H9 (cell line): Measurements from ENCODE around the gene LARP7. TPM values are rescaled to one million over a fixed set of nuclear protein-coding genes. Genes with fewer than 3 reads are reported as not detected.

Experiments
- DNase-seq: peaks from one replicate; pipeline ENCODE4 v3.0.0-alpha.2; 2017
- H2AFZ ChIP-seq: one replicate; pipeline ENCODE4 v1.6.1; 2013; ENCODE audit warnings: mild to moderate bottlenecking, low read length, control low read depth, moderate library complexity
- H2AK5ac ChIP-seq: 2 replicates; pipeline ENCODE4 v1.6.1; 2013; ENCODE audit warnings: low read length, control low read depth, mixed read lengths; ENCODE audit not compliant: insufficient read length
- H2BK120ac ChIP-seq: one replicate; pipeline ENCODE4 v1.6.1; 2013; ENCODE audit warnings: low read depth, mild to moderate bottlenecking, low read length, control low read depth, inconsistent platforms; ENCODE audit not compliant: poor library complexity, severe bottlenecking
- H2BK12ac ChIP-seq: 2 replicates; pipeline ENCODE4 v1.6.1; 2013; ENCODE audit warnings: low read length, control low read depth, mixed read lengths, low read depth; ENCODE audit not compliant: insufficient read length
- H2BK15ac ChIP-seq: 2 replicates; pipeline ENCODE4 v1.6.1; 2013; ENCODE audit warnings: low read depth, low read length, control low read depth
- H2BK20ac ChIP-seq: one replicate; pipeline ENCODE4 v1.6.1; 2013; ENCODE audit warnings: low read depth, mild to moderate bottlenecking, low read length, control low read depth, inconsistent platforms; ENCODE audit not compliant: poor library complexity, severe bottlenecking
- H2BK5ac ChIP-seq: 2 replicates; pipeline ENCODE4 v1.6.1; 2013; ENCODE audit warnings: low read length, control low read depth, mixed read lengths; ENCODE audit not compliant: insufficient read length
- H3K14ac ChIP-seq: 2 replicates; pipeline ENCODE4 v1.6.1; 2013; ENCODE audit warnings: low read length, control low read depth; ENCODE audit not compliant: insufficient read depth
- H3K18ac ChIP-seq: 2 replicates; pipeline ENCODE4 v1.6.1; 2013; ENCODE audit warnings: low read depth, mild to moderate bottlenecking, mixed read lengths, low read length, control low read depth; ENCODE audit not compliant: insufficient read length
- H3K23ac ChIP-seq: 2 replicates; pipeline ENCODE4 v1.6.1; 2013; ENCODE audit warnings: low read length, control low read depth, mixed read lengths, low read depth; ENCODE audit not compliant: insufficient read length
- H3K23me2 ChIP-seq: 2 replicates; pipeline ENCODE4 v1.6.1; 2013; ENCODE audit warnings: low read depth, mild to moderate bottlenecking, mixed read lengths, low read length, control low read depth; ENCODE audit not compliant: insufficient read length, poor library complexity, severe bottlenecking
- H3K27ac ChIP-seq: 2 replicates; pipeline ENCODE4 v1.5.1; 2013; ENCODE audit warnings: low read length, control low read depth, mixed read lengths, low read depth; ENCODE audit not compliant: insufficient read length
- H3K27me3 ChIP-seq: 2 replicates; pipeline ENCODE4 v1.6.1; 2013; ENCODE audit warnings: low read length, control low read depth, inconsistent platforms; ENCODE audit not compliant: insufficient read depth
- H3K4ac ChIP-seq: 2 replicates; pipeline ENCODE4 v1.6.1; 2013; ENCODE audit warnings: low read depth, mild to moderate bottlenecking, control low read depth, inconsistent platforms, low read length, moderate library complexity
- H3K4me1 ChIP-seq: 2 replicates; pipeline ENCODE4 v1.6.1; 2013; ENCODE audit warnings: low read length, control low read depth, inconsistent platforms; ENCODE audit not compliant: insufficient read depth
- H3K4me2 ChIP-seq: 2 replicates; pipeline ENCODE4 v1.6.1; 2013; ENCODE audit warnings: low read length, control low read depth, mixed read lengths; ENCODE audit not compliant: insufficient read length, insufficient read depth
- H3K56ac ChIP-seq: 2 replicates; pipeline ENCODE4 v1.6.1; 2013; ENCODE audit warnings: low read depth, mild to moderate bottlenecking, mixed read lengths, low read length, control low read depth; ENCODE audit not compliant: insufficient read length
- H3K79me1 ChIP-seq: 2 replicates; pipeline ENCODE4 v1.6.1; 2013; ENCODE audit warnings: low read depth, mild to moderate bottlenecking, moderate library complexity, low read length, control low read depth, inconsistent platforms; ENCODE audit not compliant: insufficient read depth, poor library complexity, severe bottlenecking
- H3K79me2 ChIP-seq: 2 replicates; pipeline ENCODE4 v1.6.1; 2013; ENCODE audit warnings: low read length, control low read depth, inconsistent platforms; ENCODE audit not compliant: insufficient read depth
- H3K9ac ChIP-seq: 2 replicates; pipeline ENCODE4 v1.6.1; 2013; ENCODE audit warnings: low read length, control low read depth, mixed read lengths; ENCODE audit not compliant: insufficient read length; ENCODE audit errors: extremely low read depth
- H3K9me3 ChIP-seq: one replicate; pipeline ENCODE4 v1.6.1; 2013; ENCODE audit warnings: low read depth, low read length, inconsistent platforms; ENCODE audit not compliant: control insufficient read depth
- H3T11ph ChIP-seq: one replicate; pipeline ENCODE4 v1.6.1; 2013; ENCODE audit warnings: mild to moderate bottlenecking, low read length, control low read depth, inconsistent platforms
- H4K20me1 ChIP-seq: one replicate; pipeline ENCODE4 v1.6.1; 2013; ENCODE audit not compliant: control insufficient read depth, insufficient read length, insufficient read depth
- H4K5ac ChIP-seq: 2 replicates; pipeline ENCODE4 v1.6.1; 2013; ENCODE audit warnings: low read depth, mild to moderate bottlenecking, mixed read lengths, low read length, control low read depth; ENCODE audit not compliant: insufficient read length
- H4K8ac ChIP-seq: replicated peaks from 2 replicates; pipeline ENCODE4 v1.6.1; 2013; ENCODE audit warnings: low read length, control low read depth, mixed read lengths, low read depth; ENCODE audit not compliant: insufficient read length
- H4K91ac ChIP-seq: 2 replicates; pipeline ENCODE4 v1.6.1; 2013; ENCODE audit warnings: low read depth, mild to moderate bottlenecking, moderate library complexity, mixed read lengths, low read length, control low read depth; ENCODE audit not compliant: insufficient read length
- H3K27ac Mint-ChIP-seq, 3 experiments: 2 replicates in 2 of 3; 3 replicates in 1 of 3; pipeline ENCODE4 v1.8.0; 2020 to 2021; ENCODE audit warnings: mixed read lengths in 3 of 3, mild to moderate bottlenecking in 1 of 3, moderate library complexity in 1 of 3
- H3K27me3 Mint-ChIP-seq: 2 replicates; pipeline ENCODE4 v1.8.0; 2021; ENCODE audit warnings: low read depth, mild to moderate bottlenecking, moderate library complexity, mixed read lengths
- H3K36me3 Mint-ChIP-seq, 3 experiments: 2 replicates in 2 of 3; 3 replicates in 1 of 3; pipeline ENCODE4 v1.8.0; 2020 to 2021; ENCODE audit warnings: low read depth in 3 of 3, mixed read lengths in 3 of 3; ENCODE audit not compliant: insufficient read depth in 1 of 3
- H3K4me1 Mint-ChIP-seq, 2 experiments: 2 replicates each; pipeline ENCODE4 v1.8.0; 2020; ENCODE audit warnings: mixed read lengths in 2 of 2
- H3K4me3 Mint-ChIP-seq, 2 experiments: 2 replicates in 1 of 2; 3 replicates in 1 of 2; pipeline ENCODE4 v1.8.0; 2020 to 2021; ENCODE audit warnings: mild to moderate bottlenecking in 2 of 2, mixed read lengths in 2 of 2, moderate library complexity in 1 of 2
- H3K9me3 Mint-ChIP-seq, 2 experiments: 2 replicates in 1 of 2; 3 replicates in 1 of 2; pipeline ENCODE4 v1.8.0; 2020; ENCODE audit warnings: mild to moderate bottlenecking in 2 of 2, mixed read lengths in 2 of 2, moderate library complexity in 1 of 2
- CTCF ChIP-seq: fragments of 200-600 bp; sonication (generic); conservative IDR thresholded peaks from 3 replicates; pipeline ENCODE4 v1.8.0; 2021; ENCODE audit warnings: antibody characterized with exemption, mild to moderate bottlenecking
- WGBS: extraction: QIAGEN DNeasy Blood & Tissue Kit; methylation state at CpG from one replicate; pipeline ENCODE4 v1.1.7; 2013; ENCODE audit warnings: missing lambda C conversion rate, low lambda C conversion rate, mixed read lengths; ENCODE audit not compliant: insufficient read length; ENCODE audit errors: extremely low coverage; 5-methylcytosine and 5-hydroxymethylcytosine counted together
- total RNA-seq: library from RNA; stranded (reverse); gene quantifications from 2 replicates; pipeline ENCODE4 v1.2.1, GENCODE V29; 2021

LARP7 gene
- total RNA-seq, 1 experiment from 2014 or later, result 37.0 TPM

GRCh38 chr4:112693507-112693906 is 56.6 kb downstream of the LARP7 start:
- no peak overlapping the region for H3K4me3 Mint-ChIP-seq
- peak overlapping the region in 1 of 3 experiments; percentile 58; a peak in 1 of 7 replicates for H3K27ac Mint-ChIP-seq
- Histone ChIP-seq H3K23me2 (no peaks in the 10 kb centered on the region), H4K8ac (no peak overlapping the region), H2AFZ (no peak overlapping the region), H2AK5ac (no peak overlapping the region), H3K9me3 (no peaks in the 10 kb centered on the region), H3K79me1 (no peaks in the 10 kb centered on the region), H3K27me3 (no peaks in the 10 kb centered on the region), H3K56ac (no peak overlapping the region), H3K18ac (no peak overlapping the region), H3K79me2 (no peaks in the 10 kb centered on the region), H3K14ac (no peak overlapping the region), H3K23ac (no peak overlapping the region), H2BK20ac (no peak overlapping the region), H3K4me2 (no peak overlapping the region), H3K9ac (no peak overlapping the region), H3T11ph (no peak overlapping the region), H4K5ac (no peak overlapping the region), H2BK15ac (no peak overlapping the region), H2BK12ac (no peak overlapping the region), H4K20me1 (no peaks in the 10 kb centered on the region), H3K27ac (no peak overlapping the region), H2BK5ac (no peak overlapping the region), H2BK120ac (no peak overlapping the region), H3K4me1 (no peaks in the 10 kb centered on the region), H4K91ac (no peak overlapping the region), H3K4ac (no peak overlapping the region)
- no peak for TF ChIP-seq CTCF
- H3K9me3 Mint-ChIP-seq, result no peaks in the 10 kb centered on the region
- H3K4me1 Mint-ChIP-seq, result peaks cover 4 to 8% of the 10 kb centered on the region in 2 experiments; a peak in 2 of 4 replicates
- DNase-seq, result no peak
- peaks cover 2 to 21% (median 8%) of the 10 kb centered on the region in 3 experiments; a peak in 3 of 7 replicates for H3K36me3 Mint-ChIP-seq
- WGBS, result no CpG with 5 or more reads among the region's 10 CpGs
- H3K27me3 Mint-ChIP-seq, result no peaks in the 10 kb centered on the region
